ENCODE data around the gene PRPF6. TPM values are rescaled to one million over a fixed set of nuclear protein-coding genes. Genes with fewer than 3 reads are reported as not detected.

Gene PRPF6
- total and polyA plus RNA-seq, 2 of the 13 experiments (the other 11 are each of a cell fraction or from before 2014, with no cell fraction given), result 63.7 to 101 TPM

DNA sequence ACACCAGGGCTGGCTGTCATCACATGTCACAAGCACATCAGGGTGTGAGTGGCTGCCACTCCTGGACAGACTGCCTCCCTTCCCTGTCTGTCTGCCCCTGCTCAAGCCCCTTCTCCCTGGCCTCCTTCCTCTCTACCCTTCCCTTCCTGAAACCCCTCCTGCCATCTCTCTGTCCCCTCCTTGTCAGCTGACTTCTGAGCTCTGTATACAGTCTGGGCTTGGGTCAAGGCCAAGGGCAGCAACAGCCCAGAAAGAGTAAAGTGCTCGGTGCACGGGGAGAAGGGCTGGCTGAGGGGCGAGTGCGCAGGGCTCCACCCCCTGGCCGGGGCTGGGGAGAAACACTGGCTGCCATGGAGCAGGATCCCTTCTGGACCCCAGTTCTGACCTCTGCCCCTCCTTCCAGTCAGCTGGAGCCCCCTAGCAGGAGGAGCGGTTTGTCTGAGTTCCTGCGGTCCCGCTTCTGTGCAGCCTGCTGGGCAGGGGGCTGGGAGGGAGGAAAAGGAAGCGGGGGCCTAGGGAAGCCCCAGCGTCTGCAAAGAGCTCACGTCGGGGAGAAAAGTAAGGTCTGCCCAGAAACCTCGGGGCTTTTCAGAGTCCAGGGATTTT lies 101.3 kb downstream of the PRPF6 start (continued):
- TF ChIP-seq, protein P1, sequence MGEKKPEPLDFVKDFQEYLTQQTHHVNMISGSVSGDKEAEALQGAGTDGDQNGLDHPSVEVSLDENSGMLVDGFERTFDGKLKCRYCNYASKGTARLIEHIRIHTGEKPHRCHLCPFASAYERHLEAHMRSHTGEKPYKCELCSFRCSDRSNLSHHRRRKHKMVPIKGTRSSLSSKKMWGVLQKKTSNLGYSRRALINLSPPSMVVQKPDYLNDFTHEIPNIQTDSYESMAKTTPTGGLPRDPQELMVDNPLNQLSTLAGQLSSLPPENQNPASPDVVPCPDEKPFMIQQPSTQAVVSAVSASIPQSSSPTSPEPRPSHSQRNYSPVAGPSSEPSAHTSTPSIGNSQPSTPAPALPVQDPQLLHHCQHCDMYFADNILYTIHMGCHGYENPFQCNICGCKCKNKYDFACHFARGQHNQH (CRISPR knock-in tag; IDR thresholded peaks at IDR 0.05), result peak; percentile 21; the same call in 1 of the 2 replicates
- TF ChIP-seq ZNF546 (CRISPR knock-in tag; conservative IDR thresholded peaks at IDR 0.05) (no peak), PHF20 (CRISPR knock-in tag; IDR thresholded peaks at IDR 0.05) (no peak), PLRG1 (conservative IDR thresholded peaks at IDR 0.05) (no peak), AGO1 (IDR thresholded peaks at IDR 0.05; ENCODE audit: low read depth, low read length, poor library complexity, severe bottlenecking) (no peak), ATF7-NPFF (CRISPR knock-in tag; IDR thresholded peaks at IDR 0.05; ENCODE audit: low read depth) (no peak), FOXO1 (CRISPR knock-in tag; IDR thresholded peaks at IDR 0.05) (peak; percentile 17; the same call in 1 of the 2 replicates), SIX1 (CRISPR knock-in tag; IDR thresholded peaks at IDR 0.05; ENCODE audit: borderline replicate concordance) (0 out of 2 replicates have a peak, but pooled peaks have one; percentile 19), ZEB1 (IDR thresholded peaks at IDR 0.05; ENCODE audit: insufficient replicate concordance, low read depth) (no peak), SP1 (IDR thresholded peaks at IDR 0.05) (no peak), SP1 (CRISPR knock-in tag; IDR thresholded peaks at IDR 0.05) (no peak), ZNF350 (CRISPR knock-in tag; IDR thresholded peaks at IDR 0.05; ENCODE audit: borderline replicate concordance, low read depth) (0 out of 2 replicates have a peak, but pooled peaks have one; percentile 47), RORA (CRISPR knock-in tag; IDR thresholded peaks at IDR 0.05) (no peak), GZF1 (CRISPR knock-in tag; IDR thresholded peaks at IDR 0.05) (no peak), NONO (IDR thresholded peaks at IDR 0.05) (no peak), NONO (CRISPR knock-in tag; conservative IDR thresholded peaks at IDR 0.05) (peak; percentile 51; the same call in 1 of the 2 replicates), ZKSCAN1 (IDR thresholded peaks at IDR 0.05; ENCODE audit: low read length) (no peak), MXD4 (CRISPR knock-in tag; IDR thresholded peaks at IDR 0.05) (no peak), SP4 (CRISPR knock-in tag; IDR thresholded peaks at IDR 0.05) (no peak)
- TF ChIP-seq, protein P2, sequence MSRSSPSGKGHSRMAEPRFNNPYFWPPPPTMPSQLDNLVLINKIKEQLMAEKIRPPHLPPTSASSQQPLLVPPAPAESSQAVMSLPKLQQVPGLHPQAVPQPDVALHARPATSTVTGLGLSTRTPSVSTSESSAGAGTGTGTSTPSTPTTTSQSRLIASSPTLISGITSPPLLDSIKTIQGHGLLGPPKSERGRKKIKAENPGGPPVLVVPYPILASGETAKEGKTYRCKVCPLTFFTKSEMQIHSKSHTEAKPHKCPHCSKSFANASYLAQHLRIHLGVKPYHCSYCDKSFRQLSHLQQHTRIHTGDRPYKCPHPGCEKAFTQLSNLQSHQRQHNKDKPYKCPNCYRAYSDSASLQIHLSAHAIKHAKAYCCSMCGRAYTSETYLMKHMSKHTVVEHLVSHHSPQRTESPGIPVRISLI (CRISPR knock-in tag; IDR thresholded peaks at IDR 0.05; ENCODE audit: borderline replicate concordance), result no peak
- TF ChIP-seq, protein P3, sequence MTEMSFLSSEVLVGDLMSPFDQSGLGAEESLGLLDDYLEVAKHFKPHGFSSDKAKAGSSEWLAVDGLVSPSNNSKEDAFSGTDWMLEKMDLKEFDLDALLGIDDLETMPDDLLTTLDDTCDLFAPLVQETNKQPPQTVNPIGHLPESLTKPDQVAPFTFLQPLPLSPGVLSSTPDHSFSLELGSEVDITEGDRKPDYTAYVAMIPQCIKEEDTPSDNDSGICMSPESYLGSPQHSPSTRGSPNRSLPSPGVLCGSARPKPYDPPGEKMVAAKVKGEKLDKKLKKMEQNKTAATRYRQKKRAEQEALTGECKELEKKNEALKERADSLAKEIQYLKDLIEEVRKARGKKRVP (CRISPR knock-in tag; IDR thresholded peaks at IDR 0.05), result no peak
- TF ChIP-seq, protein P4, sequence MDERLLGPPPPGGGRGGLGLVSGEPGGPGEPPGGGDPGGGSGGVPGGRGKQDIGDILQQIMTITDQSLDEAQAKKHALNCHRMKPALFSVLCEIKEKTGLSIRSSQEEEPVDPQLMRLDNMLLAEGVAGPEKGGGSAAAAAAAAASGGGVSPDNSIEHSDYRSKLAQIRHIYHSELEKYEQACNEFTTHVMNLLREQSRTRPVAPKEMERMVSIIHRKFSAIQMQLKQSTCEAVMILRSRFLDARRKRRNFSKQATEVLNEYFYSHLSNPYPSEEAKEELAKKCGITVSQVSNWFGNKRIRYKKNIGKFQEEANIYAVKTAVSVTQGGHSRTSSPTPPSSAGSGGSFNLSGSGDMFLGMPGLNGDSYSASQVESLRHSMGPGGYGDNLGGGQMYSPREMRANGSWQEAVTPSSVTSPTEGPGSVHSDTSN (CRISPR knock-in tag; IDR thresholded peaks at IDR 0.05), result peak; percentile 50; the same call in 1 of the 2 replicates
- TF ChIP-seq, protein P5, sequence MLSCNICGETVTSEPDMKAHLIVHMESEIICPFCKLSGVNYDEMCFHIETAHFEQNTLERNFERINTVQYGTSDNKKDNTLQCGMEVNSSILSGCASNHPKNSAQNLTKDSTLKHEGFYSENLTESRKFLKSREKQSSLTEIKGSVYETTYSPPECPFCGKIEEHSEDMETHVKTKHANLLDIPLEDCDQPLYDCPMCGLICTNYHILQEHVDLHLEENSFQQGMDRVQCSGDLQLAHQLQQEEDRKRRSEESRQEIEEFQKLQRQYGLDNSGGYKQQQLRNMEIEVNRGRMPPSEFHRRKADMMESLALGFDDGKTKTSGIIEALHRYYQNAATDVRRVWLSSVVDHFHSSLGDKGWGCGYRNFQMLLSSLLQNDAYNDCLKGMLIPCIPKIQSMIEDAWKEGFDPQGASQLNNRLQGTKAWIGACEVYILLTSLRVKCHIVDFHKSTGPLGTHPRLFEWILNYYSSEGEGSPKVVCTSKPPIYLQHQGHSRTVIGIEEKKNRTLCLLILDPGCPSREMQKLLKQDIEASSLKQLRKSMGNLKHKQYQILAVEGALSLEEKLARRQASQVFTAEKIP (CRISPR knock-in tag; IDR thresholded peaks at IDR 0.05; ENCODE audit: borderline replicate concordance), result no peak
- TF ChIP-seq, protein P6, sequence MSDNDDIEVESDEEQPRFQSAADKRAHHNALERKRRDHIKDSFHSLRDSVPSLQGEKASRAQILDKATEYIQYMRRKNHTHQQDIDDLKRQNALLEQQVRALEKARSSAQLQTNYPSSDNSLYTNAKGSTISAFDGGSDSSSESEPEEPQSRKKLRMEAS (IDR thresholded peaks at IDR 0.05), result no peak

All from HepG2 (cell line).